Upper lobe of left lung (tissue), 6 donors: ENCODE measurements around the gene CCER1. TPM values are rescaled to one million over a fixed set of nuclear protein-coding genes. Genes with fewer than 3 reads are reported as not detected.
"Not testable (repeated sequence)": the region's sequence is repeated elsewhere in the genome, so short reads cannot be mapped to it uniquely, and the experiment has no call there.

ENCODE experiments used
- ATAC-seq, 2 donors: fragments of 200-7000 bp; cut with Tn5 transposase; one replicate each; pipeline ENCODE4 v1.9.1; 2022; ENCODE audit warnings: mild to moderate bottlenecking in 2 of 2, moderate library complexity in 2 of 2; ENCODE audit not compliant: low FRiP score in 2 of 2
- DNase-seq, 2 donors: peaks; one replicate each; pipeline ENCODE4 v3.0.0-alpha.2; 2019 to 2020
- H3K27ac ChIP-seq, 4 donors: fragments of 200-600 bp; sonication (generic); one replicate each; pipeline ENCODE4 v1.5.1; 2016 to 2019
- H3K27me3 ChIP-seq, 4 donors: fragments of 200-600 bp; sonication (generic); one replicate each; pipeline ENCODE4 v1.5.1; 2017 to 2019
- H3K36me3 ChIP-seq, 4 donors: fragments of 200-600 bp; sonication (generic); one replicate each; pipeline ENCODE4 v1.5.1; 2016 to 2019
- H3K4me1 ChIP-seq, 4 donors: fragments of 200-600 bp; sonication (generic); one replicate each; pipeline ENCODE4 v1.5.1; 2018 to 2019
- H3K4me3 ChIP-seq, 4 donors: fragments of 200-600 bp; sonication (generic); one replicate each; pipeline ENCODE4 v1.5.1; 2017 to 2019; ENCODE audit warnings: mild to moderate bottlenecking in 2 of 4, moderate library complexity in 1 of 4
- H3K9me3 ChIP-seq, 4 donors: fragments of 200-600 bp; sonication (generic); one replicate each; pipeline ENCODE4 v1.5.1; 2018 to 2019
- EP300 ChIP-seq, 4 donors: sonication (generic); formaldehyde crosslinking; IDR thresholded peaks; one replicate each; pipeline ENCODE4 v1.5.1; 2017; ENCODE audit warnings: antibody characterized with exemption in 4 of 4, control low read depth in 2 of 4
- POLR2A ChIP-seq, 4 donors: fragments of 450-650 bp; IDR thresholded peaks; one replicate each; pipeline ENCODE4 v1.5.1; 2016 to 2017; ENCODE audit warnings: antibody characterized with exemption in 4 of 4, mild to moderate bottlenecking in 2 of 4
- POLR2AphosphoS5 ChIP-seq, 2 donors: sonication (generic); formaldehyde crosslinking; IDR thresholded peaks; one replicate each; pipeline ENCODE4 v1.5.1; 2017; ENCODE audit warnings: antibody characterized with exemption in 2 of 2
- WGBS, 2 donors: methylation state at CpG; one replicate each; pipeline ENCODE4 v1.1.5; 2017 to 2018; 5-methylcytosine and 5-hydroxymethylcytosine counted together
- total RNA-seq, 6 donors: library from RNA; depleted of rRNA in 4 of 6; stranded (reverse); fragments of >200 nt in 4 of 6; gene quantifications; one replicate each; pipeline versions ENCODE4 v1.1.0 to v1.2.1, GENCODE V29; 2016 to 2021
- TF ChIP-seq, protein P1 (sequence below), 6 experiments: fragments of 450-650 bp in 4 of 6; fragments of 200-600 bp in 2 of 6; sonication (generic) in 2 of 6; IDR thresholded peaks; one replicate each; pipeline ENCODE4 v1.5.1; 2016 to 2019; ENCODE audit warnings: antibody characterized with exemption in 6 of 6
- donor health status: DM: no; HTN: no; CAD: no; lungs with moderate emphysema.
- donor health status: DM: no; HTN: yes; CAD: no; lungs with severe emphysema.

Gene CCER1
- total RNA-seq, 6 donors from 2014 or later, result not detected

DNA sequence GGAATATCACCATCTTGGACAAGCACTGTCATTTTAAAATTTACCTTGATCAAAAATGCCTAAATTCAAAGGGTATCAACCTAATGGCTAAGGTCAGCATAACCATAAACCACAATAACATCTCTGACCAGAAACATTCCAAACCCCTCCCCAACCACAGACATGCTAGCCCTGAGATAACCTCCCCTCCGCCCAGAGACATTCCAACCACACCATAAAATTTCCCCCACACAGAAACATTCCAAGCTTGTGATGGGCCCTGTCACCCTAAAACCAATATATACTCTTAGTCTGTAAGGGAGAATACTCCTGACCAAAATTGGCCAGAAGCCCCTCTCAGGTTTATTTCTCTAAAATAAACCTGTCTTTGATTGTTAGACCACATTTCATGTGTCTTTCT, 32.1 kb upstream of the CCER1 start:
- H3K27ac ChIP-seq, result no peak overlapping the region

DNA sequence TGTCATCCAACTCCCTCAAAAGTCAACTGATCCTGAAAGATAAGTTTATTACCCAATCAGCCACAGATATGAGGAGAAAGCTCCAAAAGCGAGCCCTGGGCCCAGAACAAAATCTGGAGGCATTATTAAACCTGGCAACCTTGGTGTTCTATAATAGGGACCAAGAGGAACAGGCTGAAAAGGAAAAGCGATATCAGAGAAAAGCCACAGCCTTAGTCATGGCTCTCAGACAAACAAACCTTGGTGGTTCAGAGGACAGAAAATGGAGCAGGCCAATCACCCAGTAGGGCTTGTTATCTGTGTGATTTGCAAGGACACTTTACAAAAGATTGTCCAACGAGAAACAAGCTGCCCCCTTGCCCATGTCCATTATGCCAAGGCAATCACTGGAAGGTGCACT, 30.4 kb upstream of the CCER1 start:
- H3K27ac ChIP-seq, H3K9me3 ChIP-seq, H3K36me3 ChIP-seq, DNase-seq, H3K27me3 ChIP-seq, H3K4me1 ChIP-seq, H3K4me3 ChIP-seq, ATAC-seq: not testable (repeated sequence)
- 78 to 81% methylated on average over 3 of the region's 3 CpGs for WGBS, 2 donors

More for the DNA sequence above, 32.1 kb upstream of the CCER1 start:
- Histone ChIP-seq H3K4me3 (no peak overlapping the region), H3K9me3 (no peaks in the 10 kb centered on the region), H3K4me1 (no peaks in the 10 kb centered on the region), H3K27me3 (no peaks in the 10 kb centered on the region), H3K36me3 (no peaks in the 10 kb centered on the region)
- TF ChIP-seq POLR2A (IDR thresholded peaks at IDR 0.05) (no peak), POLR2AphosphoS5 (IDR thresholded peaks at IDR 0.05) (no peak), EP300 (IDR thresholded peaks at IDR 0.05) (no peak)
- TF ChIP-seq, protein P1, sequence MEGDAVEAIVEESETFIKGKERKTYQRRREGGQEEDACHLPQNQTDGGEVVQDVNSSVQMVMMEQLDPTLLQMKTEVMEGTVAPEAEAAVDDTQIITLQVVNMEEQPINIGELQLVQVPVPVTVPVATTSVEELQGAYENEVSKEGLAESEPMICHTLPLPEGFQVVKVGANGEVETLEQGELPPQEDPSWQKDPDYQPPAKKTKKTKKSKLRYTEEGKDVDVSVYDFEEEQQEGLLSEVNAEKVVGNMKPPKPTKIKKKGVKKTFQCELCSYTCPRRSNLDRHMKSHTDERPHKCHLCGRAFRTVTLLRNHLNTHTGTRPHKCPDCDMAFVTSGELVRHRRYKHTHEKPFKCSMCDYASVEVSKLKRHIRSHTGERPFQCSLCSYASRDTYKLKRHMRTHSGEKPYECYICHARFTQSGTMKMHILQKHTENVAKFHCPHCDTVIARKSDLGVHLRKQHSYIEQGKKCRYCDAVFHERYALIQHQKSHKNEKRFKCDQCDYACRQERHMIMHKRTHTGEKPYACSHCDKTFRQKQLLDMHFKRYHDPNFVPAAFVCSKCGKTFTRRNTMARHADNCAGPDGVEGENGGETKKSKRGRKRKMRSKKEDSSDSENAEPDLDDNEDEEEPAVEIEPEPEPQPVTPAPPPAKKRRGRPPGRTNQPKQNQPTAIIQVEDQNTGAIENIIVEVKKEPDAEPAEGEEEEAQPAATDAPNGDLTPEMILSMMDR (IDR thresholded peaks at IDR 0.05), result no peak
- WGBS, 2 donors, result 97 to 100% methylated on average over 1 of the region's 1 CpG
- ATAC-seq, result no peak
- DNase-seq, result no peak

DNA sequence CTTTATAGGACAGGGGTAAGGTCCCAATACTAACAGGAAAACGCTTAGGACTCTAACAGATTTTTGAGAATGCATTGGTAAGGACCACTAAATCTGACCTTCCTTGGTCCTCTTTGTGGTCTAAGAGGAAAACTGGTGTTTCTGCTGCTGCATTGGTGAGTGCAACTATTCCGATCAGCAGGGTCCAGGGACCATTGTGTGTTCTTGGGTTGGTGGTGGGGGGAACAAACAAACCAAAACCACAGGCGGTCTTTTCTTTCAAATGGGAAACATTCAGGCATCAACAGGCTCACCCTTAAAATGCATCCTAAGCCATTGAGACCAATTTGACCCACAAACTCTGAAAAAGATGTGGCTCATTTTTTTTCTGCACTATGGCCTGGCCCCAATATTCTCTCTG, 29.1 kb upstream of the CCER1 start:
- TF ChIP-seq EP300 (IDR thresholded peaks at IDR 0.05), result no peak
- TF ChIP-seq POLR2AphosphoS5 (IDR thresholded peaks at IDR 0.05), result no peak

DNA sequence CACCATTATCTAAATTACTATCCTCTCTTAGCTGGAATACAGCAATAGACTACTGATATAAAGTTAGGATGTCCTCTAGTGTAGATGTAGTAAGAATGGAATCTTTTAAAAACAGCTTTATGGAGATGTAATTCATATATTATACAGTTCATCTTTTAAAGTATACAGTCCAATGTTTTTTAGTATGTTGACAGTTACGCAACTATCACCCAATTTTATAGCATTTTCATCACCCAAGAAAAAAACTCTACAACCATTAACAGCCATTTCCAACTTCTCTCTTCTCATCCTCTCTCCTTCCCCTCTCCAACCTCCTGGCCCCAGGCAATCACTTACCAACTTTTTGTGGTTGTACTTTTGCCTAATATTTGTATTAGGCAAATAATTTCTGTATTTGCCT, 27.2 kb upstream of the CCER1 start:
- ATAC-seq, result no peak
- H3K4me1 ChIP-seq, result peaks cover 0 to 4% (median 0%) of the 10 kb centered on the region in 4 donors

More for the DNA sequence above, 29.1 kb upstream of the CCER1 start:
- Histone ChIP-seq H3K4me1 (peaks cover 0 to 4% (median 0%) of the 10 kb centered on the region in 4 donors), H3K27me3 (no peaks in the 10 kb centered on the region), H3K27ac (no peak overlapping the region), H3K4me3 (no peak overlapping the region), H3K36me3 (no peaks in the 10 kb centered on the region), H3K9me3 (no peaks in the 10 kb centered on the region)
- DNase-seq (no peak), ATAC-seq (no peak)
- WGBS, 2 donors, result 73 to 83% methylated on average over 3 of the region's 3 CpGs

DNA sequence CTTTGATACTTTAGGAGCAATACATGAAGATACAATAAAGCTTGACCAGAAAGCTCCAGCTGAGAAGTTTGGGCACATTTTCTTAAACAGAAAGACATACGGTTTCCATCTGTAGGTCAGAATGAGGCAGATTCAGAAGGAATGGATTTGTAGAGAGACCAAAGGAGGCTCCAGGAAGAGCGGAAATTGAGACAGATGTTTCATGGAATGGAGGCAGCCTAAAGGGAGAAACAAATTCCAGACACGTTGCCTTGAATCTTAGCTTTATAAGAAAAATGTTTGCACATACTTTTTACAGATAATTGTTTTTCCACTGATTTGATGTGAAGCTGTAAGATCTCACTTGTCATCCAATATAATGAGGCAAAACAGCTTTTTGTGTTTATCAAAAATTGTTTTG, 25.0 kb upstream of the CCER1 start:
- TF ChIP-seq, protein P1 (IDR thresholded peaks at IDR 0.05), result no peak
- no peak for TF ChIP-seq POLR2A (IDR thresholded peaks at IDR 0.05)
- no peak for TF ChIP-seq POLR2AphosphoS5 (IDR thresholded peaks at IDR 0.05)
- no peak for TF ChIP-seq EP300 (IDR thresholded peaks at IDR 0.05)
- Histone ChIP-seq H3K36me3 (no peaks in the 10 kb centered on the region), H3K9me3 (no peaks in the 10 kb centered on the region), H3K27me3 (no peaks in the 10 kb centered on the region), H3K4me3 (no peak overlapping the region), H3K4me1 (peaks cover 0 to 4% (median 0%) of the 10 kb centered on the region in 4 donors), H3K27ac (no peak overlapping the region)
- peak in 1 of 2 donors; percentile 45 for ATAC-seq
- no peak for DNase-seq
- 52 to 59% methylated on average over 3 of the region's 3 CpGs for WGBS, 2 donors

More for the DNA sequence above, 27.2 kb upstream of the CCER1 start:
- no peak for DNase-seq
- no peaks in the 10 kb centered on the region for H3K9me3 ChIP-seq
- WGBS, 2 donors, result 100% methylated on average over 1 of the region's 1 CpG
- no peak overlapping the region for H3K4me3 ChIP-seq
- H3K27me3 ChIP-seq, result no peaks in the 10 kb centered on the region
- TF ChIP-seq EP300 (IDR thresholded peaks at IDR 0.05) (no peak), POLR2AphosphoS5 (IDR thresholded peaks at IDR 0.05) (no peak), POLR2A (IDR thresholded peaks at IDR 0.05) (no peak)
- TF ChIP-seq, protein P1 (IDR thresholded peaks at IDR 0.05), result no peak
- H3K27ac ChIP-seq, result no peak overlapping the region
- H3K36me3 ChIP-seq, result no peaks in the 10 kb centered on the region

DNA sequence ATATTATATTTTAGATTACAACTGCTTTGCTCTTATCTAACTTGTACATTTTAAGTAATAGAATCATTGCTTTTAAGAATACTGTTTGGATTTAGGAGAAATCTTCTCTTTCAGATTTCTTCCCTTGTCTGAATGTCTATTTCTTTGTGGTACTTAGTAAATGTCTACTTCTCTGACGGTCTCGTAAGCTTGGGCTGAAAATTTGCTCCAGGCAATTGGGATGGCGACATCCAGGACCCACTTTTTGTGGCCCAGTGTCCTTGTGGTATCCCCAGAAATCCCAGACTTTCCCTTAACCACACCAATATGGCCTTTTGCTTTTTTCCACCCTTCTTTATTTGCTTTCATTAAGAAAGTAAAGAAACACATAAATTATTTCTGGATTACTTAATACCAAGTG, 24.0 kb upstream of the CCER1 start:
- Histone ChIP-seq H3K27ac (peak overlapping the region in 1 of 4 donors; percentile 48), H3K4me3 (no peak overlapping the region), H3K4me1 (peaks cover 0 to 4% (median 0%) of the 10 kb centered on the region in 4 donors), H3K27me3 (no peaks in the 10 kb centered on the region), H3K9me3 (no peaks in the 10 kb centered on the region), H3K36me3 (no peaks in the 10 kb centered on the region)
- 88 to 89% methylated on average over 3 of the region's 3 CpGs for WGBS, 2 donors
- no peak for TF ChIP-seq POLR2AphosphoS5 (IDR thresholded peaks at IDR 0.05)
- TF ChIP-seq POLR2A (IDR thresholded peaks at IDR 0.05), result no peak
- TF ChIP-seq, protein P1 (IDR thresholded peaks at IDR 0.05), result no peak
- no peak for TF ChIP-seq EP300 (IDR thresholded peaks at IDR 0.05)
- ATAC-seq (no peak), DNase-seq (no peak)
